GM18951 (cell line): ENCODE results near the gene EMSY.
"Not testable (repeated sequence)": the region's sequence is repeated elsewhere in the genome, so short reads cannot be mapped to it uniquely, and the experiment has no call there.

ENCODE experiments used
- POLR2A ChIP-seq: IDR thresholded peaks from 4 replicates; pipeline ENCODE4 v1.6.1; 2011; ENCODE audit warnings: mild to moderate bottlenecking; ENCODE audit not compliant: insufficient read length, insufficient read depth; ENCODE audit errors: extremely low read depth
- in situ Hi-C: fragments of 300-500 bp; cut with MboI; formaldehyde crosslinking; loops from one replicate; pipeline ENCODE4 v1.12.0; 2022; ENCODE audit warnings: low sequenced_read_pairs, mixed read lengths, inconsistent platforms; ENCODE audit not compliant: unreplicated experiment

The EMSY gene

GRCh38 chr11:76577921-76578653 lies 133.3 kb downstream of the EMSY start:
- no peak for TF ChIP-seq POLR2A
- in situ Hi-C loops, result no loop called here

GRCh38 chr11:76578654-76579055 lies 133.8 kb downstream of the EMSY start:
- TF ChIP-seq POLR2A, result no peak
- in situ Hi-C loops, result no loop called here

- in situ Hi-C loops, result no loop called here
These were observed 134.4 kb downstream of the EMSY start for GRCh38 chr11:76579056-76579751.

GRCh38 chr11:76579752-76580151 lies 134.9 kb downstream of the EMSY start:
- TF ChIP-seq POLR2A, result no peak
- in situ Hi-C loops, result no loop called here

More at GRCh38 chr11:76579056-76579751, 134.4 kb downstream of the EMSY start:
- TF ChIP-seq POLR2A, result no peak

- in situ Hi-C loops, result not testable (repeated sequence)
These were observed 137.7 kb downstream of the EMSY start for GRCh38 chr11:76582471-76582870.

- in situ Hi-C loops, result no loop called here
These were observed 143.1 kb downstream of the EMSY start for GRCh38 chr11:76587820-76588454.

GRCh38 chr11:76588455-76589325 lies 143.9 kb downstream of the EMSY start:
- no peak for TF ChIP-seq POLR2A
- in situ Hi-C loops, result no loop called here

More at GRCh38 chr11:76587820-76588454, 143.1 kb downstream of the EMSY start:
- no peak for TF ChIP-seq POLR2A

GRCh38 chr11:76589477-76589876 lies 144.7 kb downstream of the EMSY start:
- in situ Hi-C loops, result no loop called here

GRCh38 chr11:76589964-76590950 lies 145.4 kb downstream of the EMSY start:
- no peak for TF ChIP-seq POLR2A

More at GRCh38 chr11:76589477-76589876, 144.7 kb downstream of the EMSY start:
- no peak for TF ChIP-seq POLR2A

GRCh38 chr11:76591416-76591815 lies 146.6 kb downstream of the EMSY start:
- no peak for TF ChIP-seq POLR2A
- in situ Hi-C loops, result loop anchor here (5.0 kb wide), 1 partner anchor 91 kb away; no protein-coding TSS in a partner anchor

More at GRCh38 chr11:76589964-76590950, 145.4 kb downstream of the EMSY start:
- in situ Hi-C loops, result loop anchor here (5.0 kb wide), 1 partner anchor 92 kb away; no protein-coding TSS in a partner anchor

GRCh38 chr11:76592025-76592914 lies 147.5 kb downstream of the EMSY start:
- TF ChIP-seq POLR2A, result no peak
- in situ Hi-C loops, result loop anchor here (5.0 kb wide), 1 partner anchor 90 kb away; no protein-coding TSS in a partner anchor
